Large intestine (tissue), 3 donors: Measurements from ENCODE around the gene ZC3H18. TPM values are rescaled to one million over a fixed set of nuclear protein-coding genes. Genes with fewer than 3 reads are reported as not detected.

Source experiments
- DNase-seq, 2 donors: peaks; one replicate each; pipeline versions ENCODE4 v3.0.0 to v3.0.0-alpha.2; 2013
- H3K27ac ChIP-seq: one replicate; pipeline ENCODE4 v1.5.1; 2013; ENCODE audit warnings: low read length
- H3K27me3 ChIP-seq: 2 replicates; pipeline ENCODE4 v1.6.1; 2013; ENCODE audit warnings: low read length; ENCODE audit not compliant: control insufficient read depth, insufficient read depth
- H3K36me3 ChIP-seq: 2 replicates; pipeline ENCODE4 v1.6.1; 2013; ENCODE audit warnings: low read length; ENCODE audit not compliant: control insufficient read depth, insufficient read depth
- H3K4me1 ChIP-seq: one replicate; pipeline ENCODE4 v1.6.1; 2013; ENCODE audit warnings: low read length; ENCODE audit not compliant: control insufficient read depth, insufficient read depth
- H3K4me3 ChIP-seq: one replicate; pipeline ENCODE4 v1.5.1; 2013; ENCODE audit warnings: low read length
- H3K9me3 ChIP-seq: one replicate; pipeline ENCODE4 v1.6.1; 2013; ENCODE audit warnings: mild to moderate bottlenecking, low read depth, low read length, moderate library complexity; ENCODE audit not compliant: control insufficient read depth
- WGBS: methylation state at CpG from one replicate; pipeline ENCODE4 v1.1.5; 2013; ENCODE audit warnings: low lambda C conversion rate; ENCODE audit not compliant: insufficient coverage; 5-methylcytosine and 5-hydroxymethylcytosine counted together
- polyA plus RNA-seq: library from polyadenylated mRNA; unstranded; fragments of 120-200 nt; gene quantifications from one replicate; pipeline ENCODE4 v1.2.1, GENCODE V29; 2013

ZC3H18 gene
- polyA plus RNA-seq, 1 donor: 34.3 TPM

DNA sequence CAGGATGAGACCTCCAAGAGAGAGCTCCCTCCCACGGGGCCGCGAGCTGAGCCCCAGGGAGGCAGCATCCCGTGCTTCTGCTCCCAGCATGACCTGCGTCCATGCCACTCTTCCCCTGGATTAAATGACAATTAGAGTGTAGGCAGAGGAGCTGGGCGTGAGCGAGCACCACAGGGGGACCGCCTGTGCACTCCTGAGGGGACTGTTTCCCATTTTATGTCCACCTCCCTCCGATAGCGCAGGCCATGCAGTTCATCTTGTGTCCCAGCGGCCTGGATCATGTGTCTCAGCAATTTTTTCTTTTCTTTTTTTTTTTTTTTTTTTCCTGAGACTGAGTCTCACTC is 62.4 kb downstream of the ZC3H18 start:
- Histone ChIP-seq H3K4me3 (no peak overlapping the region), H3K27ac (no peak overlapping the region), H3K4me1 (peaks cover 7% of the 10 kb centered on the region), H3K9me3 (no peaks in the 10 kb centered on the region), H3K36me3 (peaks cover 43% of the 10 kb centered on the region), H3K27me3 (peaks cover 22% of the 10 kb centered on the region)
- DNase-seq: no peak
- 100% methylated on average over 2 of the region's 11 CpGs for WGBS

- H3K27ac ChIP-seq: no peak overlapping the region
- H3K4me3 ChIP-seq: no peak overlapping the region
- no CpG with 5 or more reads among the region's 23 CpGs for WGBS
- H3K9me3 ChIP-seq: no peaks in the 10 kb centered on the region
- H3K27me3 ChIP-seq: peaks cover 32% of the 10 kb centered on the region
- no peak for DNase-seq
- H3K4me1 ChIP-seq: peaks cover 9% of the 10 kb centered on the region
- peaks cover 32% of the 10 kb centered on the region for H3K36me3 ChIP-seq
Observed at GRCh38 chr16:88633684-88634140, 63.5 kb downstream of the ZC3H18 start.

DNA sequence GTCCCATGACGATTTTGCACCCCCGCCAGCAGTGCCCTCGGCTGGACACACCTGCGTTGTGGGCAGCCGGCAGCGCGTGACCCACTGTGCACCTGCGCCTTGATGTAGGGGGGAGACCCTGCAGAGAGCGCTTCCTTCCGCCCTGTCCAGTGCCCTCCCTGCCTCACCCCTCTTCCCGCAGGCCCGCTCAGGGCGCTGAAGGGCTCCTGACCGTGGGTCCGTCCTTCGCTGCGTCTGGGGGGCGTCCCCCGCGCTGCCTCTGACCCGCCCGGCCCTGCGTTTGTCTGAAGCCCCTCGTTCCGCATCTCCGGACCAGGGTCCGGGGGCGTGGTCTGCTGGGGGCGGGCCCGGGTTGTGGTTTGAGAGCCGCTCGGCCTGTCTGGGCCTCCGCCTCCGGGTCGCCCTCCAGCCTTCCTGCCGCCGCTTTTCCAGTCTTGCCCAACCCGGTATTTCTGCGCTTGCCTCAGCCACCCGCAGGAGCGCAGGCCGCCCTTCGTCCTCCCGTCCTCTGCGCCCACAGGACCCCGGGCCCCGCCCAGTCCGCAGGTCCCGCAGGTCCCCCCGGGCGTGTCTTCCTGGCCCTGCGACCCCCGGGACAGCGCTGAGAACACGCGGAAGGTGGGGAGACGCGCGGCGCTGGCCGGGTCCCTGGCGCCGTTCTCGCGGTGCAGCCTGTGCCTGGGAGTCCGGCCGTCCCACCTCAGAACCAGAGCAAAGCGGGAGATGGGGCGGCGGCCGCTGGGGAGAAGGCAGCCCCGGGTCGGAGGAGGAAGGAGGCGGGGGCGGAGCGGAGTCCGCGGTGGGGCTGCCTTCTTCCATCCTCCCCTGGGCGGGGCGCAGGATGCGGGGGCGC is 64.2 kb downstream of the ZC3H18 start:
- H3K4me1 ChIP-seq: peaks cover 16% of the 10 kb centered on the region
- peaks cover 5% of the 10 kb centered on the region for H3K9me3 ChIP-seq
- no peak overlapping the region for H3K27ac ChIP-seq
- peak overlapping the region; percentile 18 for H3K4me3 ChIP-seq
- DNase-seq: peak in 1 of 2 donors; percentile 72
- peaks cover 32% of the 10 kb centered on the region for H3K36me3 ChIP-seq
- peaks cover 38% of the 10 kb centered on the region for H3K27me3 ChIP-seq
- no CpG with 5 or more reads among the region's 82 CpGs for WGBS

- WGBS: no CpG with 5 or more reads among the region's 28 CpGs
- no peak overlapping the region for H3K4me3 ChIP-seq
- no peak for DNase-seq
- H3K9me3 ChIP-seq: peaks cover 11% of the 10 kb centered on the region
- peaks cover 24% of the 10 kb centered on the region for H3K36me3 ChIP-seq
- H3K27me3 ChIP-seq: peaks cover 46% of the 10 kb centered on the region
- H3K4me1 ChIP-seq: peaks cover 24% of the 10 kb centered on the region
- no peak overlapping the region for H3K27ac ChIP-seq
Observed at GRCh38 chr16:88634994-88635670, 64.9 kb downstream of the ZC3H18 start.

- Histone ChIP-seq H3K9me3 (peaks cover 11% of the 10 kb centered on the region), H3K4me1 (peaks cover 24% of the 10 kb centered on the region), H3K27ac (no peak overlapping the region), H3K36me3 (peaks cover 19% of the 10 kb centered on the region), H3K27me3 (peaks cover 53% of the 10 kb centered on the region), H3K4me3 (no peak overlapping the region)
- no CpG with 5 or more reads among the region's 17 CpGs for WGBS
- no peak for DNase-seq
Observed at GRCh38 chr16:88635671-88636319, 65.6 kb downstream of the ZC3H18 start.

DNA sequence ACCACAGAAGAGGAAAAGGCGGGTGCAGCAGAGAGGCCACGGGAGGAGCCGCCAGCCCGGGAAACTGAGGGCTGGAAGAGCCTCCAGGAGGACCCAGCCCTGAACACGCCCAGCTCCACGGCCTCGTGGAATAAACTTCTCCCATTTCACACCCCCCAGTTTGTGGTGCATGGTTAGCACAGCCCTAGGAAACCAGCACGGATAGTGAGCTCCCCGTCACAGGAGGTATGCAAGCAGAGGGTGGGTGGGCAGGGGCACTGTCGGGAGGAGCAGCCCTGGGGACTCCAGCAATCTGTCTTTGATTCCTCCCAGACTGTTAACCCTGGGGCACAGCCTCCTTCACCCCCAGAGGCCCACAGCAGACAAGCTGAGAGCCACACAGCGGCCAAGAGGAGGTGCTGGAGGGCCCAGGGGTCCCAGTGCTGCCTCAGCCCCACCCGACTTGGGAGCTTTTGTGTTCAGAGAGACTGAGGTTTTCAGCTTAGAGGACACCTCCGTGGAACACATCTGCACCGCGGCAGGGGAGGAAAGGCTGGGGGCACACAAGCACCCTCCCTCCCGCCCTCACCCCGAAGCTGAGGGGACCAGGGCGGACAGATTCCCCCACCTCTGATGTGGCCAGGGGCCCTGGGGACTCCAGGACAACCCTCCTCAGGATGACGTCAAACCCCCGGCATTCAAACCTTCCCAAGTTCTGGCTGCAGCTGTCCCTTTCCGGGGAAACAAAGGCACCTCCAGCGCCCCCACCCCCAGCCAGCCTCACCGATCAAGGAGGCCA is 66.5 kb downstream of the ZC3H18 start:
- H3K4me3 ChIP-seq: no peak overlapping the region
- H3K27ac ChIP-seq: no peak overlapping the region
- WGBS: no CpG with 5 or more reads among the region's 23 CpGs
- H3K27me3 ChIP-seq: peaks cover 54% of the 10 kb centered on the region
- no peak for DNase-seq
- peaks cover 11% of the 10 kb centered on the region for H3K9me3 ChIP-seq
- peaks cover 24% of the 10 kb centered on the region for H3K4me1 ChIP-seq
- H3K36me3 ChIP-seq: peaks cover 11% of the 10 kb centered on the region

DNA sequence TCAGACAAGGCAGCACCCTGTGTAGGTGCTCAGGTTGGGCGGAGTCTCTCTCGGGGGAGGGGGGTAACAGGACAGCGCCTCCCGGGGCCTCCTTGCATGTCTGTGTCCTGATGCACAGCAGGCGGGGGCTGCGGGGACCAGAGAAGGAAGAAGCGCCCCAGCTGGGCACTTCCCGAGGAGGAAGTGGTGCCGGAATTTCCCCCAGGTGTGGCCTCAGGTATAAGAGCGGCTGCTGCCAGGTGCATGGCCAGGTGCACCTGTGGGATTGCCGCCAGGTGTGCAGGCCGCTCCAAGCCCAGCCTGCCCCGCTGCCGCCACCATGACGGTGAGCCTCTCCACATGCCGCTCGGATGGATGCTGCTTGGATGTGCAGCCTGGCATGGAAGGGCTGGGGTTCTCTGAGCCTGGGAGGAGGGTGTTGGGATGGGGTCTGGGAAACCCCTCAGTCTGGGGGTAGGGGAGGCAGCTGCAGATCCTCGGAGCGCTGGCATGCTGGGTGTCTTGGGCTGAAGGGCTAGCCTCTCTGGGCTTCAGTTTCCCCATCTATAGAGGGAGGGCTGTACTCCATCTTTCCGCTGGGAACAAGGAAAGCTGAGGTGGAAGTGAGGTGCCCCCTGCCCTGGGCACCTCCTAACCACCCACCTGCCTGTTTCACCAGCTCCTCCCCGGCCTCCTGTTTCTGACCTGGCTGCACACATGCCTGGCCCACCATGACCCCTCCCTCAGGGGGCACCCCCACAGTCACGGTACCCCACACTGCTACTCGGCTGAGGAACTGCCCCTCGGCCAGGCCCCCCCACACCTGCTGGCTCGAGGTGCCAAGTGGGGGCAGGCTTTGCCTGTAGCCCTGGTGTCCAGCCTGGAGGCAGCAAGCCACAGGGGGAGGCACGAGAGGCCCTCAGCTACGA is 68.4 kb downstream of the ZC3H18 start, which contains the start of gene IL17C:
TSS of gene IL17C (plus strand) at position 250 of the 908 bp plus-strand sequence. CDS start at position 320, 70 bp downstream.
- Histone ChIP-seq H3K4me1 (peaks cover 24% of the 10 kb centered on the region), H3K4me3 (no peak within 1 kb of the TSS), H3K27me3 (peaks cover 54% of the 10 kb centered on the region), H3K36me3 (peaks cover 4% of the 10 kb centered on the region), H3K9me3 (peaks cover 13% of the 10 kb centered on the region), H3K27ac (no peak within 1 kb of the TSS)
- no CpG with 5 or more reads among the region's 27 CpGs for WGBS
- DNase-seq: peak; percentile 64 to 75

DNA sequence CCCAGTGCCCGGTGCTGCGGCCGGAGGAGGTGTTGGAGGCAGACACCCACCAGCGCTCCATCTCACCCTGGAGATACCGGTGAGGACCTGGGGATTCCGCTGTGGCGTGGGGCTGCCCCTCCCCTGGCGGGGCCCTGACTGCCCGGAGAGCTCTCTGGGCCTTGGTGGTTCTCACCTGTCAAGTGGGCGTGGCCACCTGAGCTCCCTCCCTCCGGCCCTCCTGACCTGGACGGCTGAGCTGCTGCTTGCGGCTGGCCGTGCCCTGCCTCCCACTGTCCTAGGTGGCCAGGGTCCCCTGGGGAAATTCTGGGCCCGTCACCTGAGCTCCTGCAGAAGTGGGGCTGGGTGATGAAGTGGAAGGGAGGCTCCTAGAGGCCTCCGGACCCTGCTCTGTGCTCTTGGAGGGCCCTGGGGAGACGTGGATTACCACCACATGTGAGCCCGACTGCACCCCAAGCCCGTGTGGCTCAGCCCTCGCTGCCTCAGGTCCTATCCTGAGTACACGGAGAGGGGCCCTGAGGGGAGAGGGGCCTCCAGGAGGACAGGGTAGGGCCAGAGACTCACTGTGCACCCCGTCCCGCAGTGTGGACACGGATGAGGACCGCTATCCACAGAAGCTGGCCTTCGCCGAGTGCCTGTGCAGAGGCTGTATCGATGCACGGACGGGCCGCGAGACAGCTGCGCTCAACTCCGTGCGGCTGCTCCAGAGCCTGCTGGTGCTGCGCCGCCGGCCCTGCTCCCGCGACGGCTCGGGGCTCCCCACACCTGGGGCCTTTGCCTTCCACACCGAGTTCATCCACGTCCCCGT is 69.2 kb downstream of the ZC3H18 start:
- Histone ChIP-seq H3K4me1 (peaks cover 17% of the 10 kb centered on the region), H3K27me3 (peaks cover 46% of the 10 kb centered on the region), H3K9me3 (peaks cover 13% of the 10 kb centered on the region), H3K4me3 (no peak overlapping the region), H3K36me3 (peaks cover 9% of the 10 kb centered on the region), H3K27ac (no peak overlapping the region)
- WGBS: no CpG with 5 or more reads among the region's 45 CpGs
- peak in 1 of 2 donors; percentile 52 for DNase-seq
